Gastrocnemius medialis (tissue), 4 donors: ENCODE measurements around the gene PTBP1.

Experiments
- CTCF ChIP-seq, 5 experiments: fragments of 450-650 bp in 3 of 5; fragments of 200-600 bp in 2 of 5; sonication (generic) in 2 of 5; IDR thresholded peaks in 4 of 5; conservative IDR thresholded peaks in 1 of 5; 1 replicate in 4 of 5; 2 replicates in 1 of 5; pipeline ENCODE4 v1.5.1; 2016 to 2019; ENCODE audit warnings: antibody characterized with exemption in 5 of 5, mild to moderate bottlenecking in 3 of 5, moderate library complexity in 3 of 5
- POLR2A ChIP-seq, 2 donors: fragments of 450-650 bp; IDR thresholded peaks; one replicate each; pipeline ENCODE4 v1.6.1; 2017; ENCODE audit warnings: antibody characterized with exemption in 2 of 2, mild to moderate bottlenecking in 2 of 2, moderate library complexity in 2 of 2

GRCh38 chr19:795073-795611 lies 2.1 kb upstream of the PTBP1 start:
- TF ChIP-seq POLR2A (IDR thresholded peaks at IDR 0.05) (no peak), CTCF (IDR thresholded peaks at IDR 0.05 in 4 of 5, conservative IDR thresholded peaks at IDR 0.05 in 1 of 5) (no peak)
